CD4-positive, alpha-beta T cell treated with Interleukin-4 for 4 hours (primary cell): ENCODE results near the gene ELMO3.
A peak's percentile ranks its signal among the peaks of the same experiment; 100 is the strongest.

Experiments used
- DNase-seq: peaks from one replicate; pipeline ENCODE4 v3.0.0-alpha.2; 2020

ELMO3 gene

DNA sequence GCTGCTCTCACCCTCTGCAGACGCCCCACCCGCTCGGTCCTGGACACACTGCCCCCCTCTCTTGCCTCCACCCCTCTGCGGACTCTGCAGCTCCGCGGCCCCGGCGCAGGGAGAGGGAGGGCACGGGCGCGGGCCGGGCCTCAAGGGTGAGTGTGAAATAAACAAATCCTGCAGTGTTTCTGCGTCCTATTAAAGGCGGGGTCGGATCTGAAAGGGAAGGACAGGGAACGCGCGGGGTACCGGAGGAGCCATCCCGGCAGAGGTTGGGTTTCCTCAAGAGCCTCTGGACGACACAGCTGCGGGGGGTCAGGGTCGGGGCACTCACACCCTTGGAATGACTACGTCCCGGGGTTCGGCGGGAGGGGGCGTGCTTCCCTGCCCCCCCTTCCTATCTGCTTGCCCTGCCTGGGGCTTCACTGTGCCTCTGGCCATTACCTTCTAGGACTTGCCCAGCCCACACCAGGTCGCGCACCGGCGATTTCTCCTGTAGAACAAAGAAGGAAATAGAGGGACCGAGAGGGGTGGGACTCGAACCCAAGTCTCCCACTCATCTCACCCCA, 34.9 kb upstream of the ELMO3 start:
- no peak for DNase-seq

DNA sequence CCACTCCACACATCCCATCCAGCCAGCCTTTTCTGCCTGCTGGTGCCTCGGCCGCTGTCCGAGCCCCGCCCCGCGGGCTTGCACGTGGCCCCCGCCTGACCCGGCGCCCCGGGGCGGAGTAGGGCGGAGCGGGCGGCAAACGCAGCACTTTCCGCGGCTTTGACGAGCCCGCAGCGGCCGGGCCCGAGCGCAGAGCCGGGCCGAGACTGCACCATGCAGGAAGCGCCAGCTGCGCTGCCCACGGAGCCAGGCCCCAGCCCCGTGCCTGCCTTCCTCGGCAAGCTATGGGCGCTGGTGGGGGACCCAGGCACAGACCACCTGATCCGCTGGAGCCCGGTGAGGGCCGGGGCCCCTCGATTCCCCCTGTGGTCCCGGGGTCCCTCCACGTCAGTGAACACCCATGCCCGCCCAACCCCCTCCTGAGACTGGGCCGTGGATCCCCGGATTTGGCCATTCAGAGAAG, 34.3 kb upstream of the ELMO3 start, which contains the start of gene HSF4:
Gene HSF4 (plus strand): TSS at position 147 of the 463 bp plus-strand sequence. CDS start 67 bp downstream, at position 214.
- no peak for DNase-seq

DNA sequence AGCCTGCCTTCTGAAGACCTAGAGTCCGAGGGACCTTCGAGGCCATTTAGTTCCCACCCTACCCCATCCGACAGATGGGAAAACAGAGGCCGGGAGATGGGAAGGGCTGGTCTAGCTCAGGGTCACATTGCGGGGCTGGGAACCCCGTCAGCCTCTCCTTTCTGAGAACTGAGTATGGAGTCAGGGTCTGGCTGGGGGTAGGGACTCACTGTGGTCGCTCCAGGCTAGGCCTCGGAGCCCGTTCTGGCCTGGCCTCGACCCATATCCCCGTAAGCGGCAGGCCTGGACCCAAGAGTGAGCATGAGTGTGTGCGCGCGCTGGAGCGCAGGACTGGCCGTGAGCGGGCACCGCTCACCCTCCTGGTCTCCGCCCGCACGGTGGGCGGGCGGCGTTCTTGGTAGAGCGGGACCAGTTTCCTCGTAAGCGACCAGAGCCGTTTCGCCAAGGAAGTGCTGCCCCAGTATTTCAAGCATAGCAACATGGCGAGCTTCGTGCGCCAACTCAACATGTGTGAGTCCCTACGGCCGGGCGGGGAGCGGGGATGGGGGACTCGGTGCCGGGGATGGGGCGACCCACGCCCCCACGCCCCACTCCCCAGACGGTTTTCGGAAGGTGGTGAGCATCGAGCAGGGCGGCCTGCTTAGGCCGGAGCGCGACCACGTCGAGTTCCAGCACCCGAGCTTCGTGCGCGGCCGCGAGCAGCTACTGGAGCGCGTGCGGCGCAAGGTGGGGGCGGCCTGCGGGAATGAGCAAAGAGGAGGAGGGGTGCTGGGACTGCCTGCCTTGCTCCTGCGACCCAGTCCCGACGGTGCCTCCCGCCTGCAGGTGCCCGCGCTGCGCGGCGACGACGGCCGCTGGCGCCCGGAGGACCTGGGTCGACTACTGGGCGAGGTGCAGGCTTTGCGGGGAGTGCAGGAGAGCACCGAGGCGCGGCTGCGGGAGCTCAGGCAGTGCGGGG, 33.5 kb upstream of the ELMO3 start:
- DNase-seq, result no peak

DNA sequence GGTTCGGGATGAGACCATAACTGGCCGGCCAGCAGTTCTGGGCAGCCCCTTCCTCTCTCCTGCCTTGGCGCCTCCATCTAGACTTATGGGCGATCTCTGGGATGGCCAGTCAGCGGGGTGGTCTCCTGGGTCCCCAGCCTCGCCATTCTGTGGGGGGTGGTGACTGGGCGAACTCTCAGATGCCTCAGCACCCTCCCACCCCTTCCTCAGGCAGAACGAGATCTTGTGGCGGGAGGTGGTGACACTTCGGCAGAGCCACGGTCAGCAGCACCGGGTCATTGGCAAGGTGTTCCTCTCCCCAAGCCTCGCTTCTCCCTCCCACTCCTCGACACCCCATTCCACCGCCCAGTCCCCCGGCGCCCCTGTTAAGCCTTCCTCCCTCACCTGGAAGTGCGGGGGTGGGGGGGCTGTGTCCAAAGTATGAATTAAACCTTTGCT, 32.8 kb upstream of the ELMO3 start:
- no peak for DNase-seq

DNA sequence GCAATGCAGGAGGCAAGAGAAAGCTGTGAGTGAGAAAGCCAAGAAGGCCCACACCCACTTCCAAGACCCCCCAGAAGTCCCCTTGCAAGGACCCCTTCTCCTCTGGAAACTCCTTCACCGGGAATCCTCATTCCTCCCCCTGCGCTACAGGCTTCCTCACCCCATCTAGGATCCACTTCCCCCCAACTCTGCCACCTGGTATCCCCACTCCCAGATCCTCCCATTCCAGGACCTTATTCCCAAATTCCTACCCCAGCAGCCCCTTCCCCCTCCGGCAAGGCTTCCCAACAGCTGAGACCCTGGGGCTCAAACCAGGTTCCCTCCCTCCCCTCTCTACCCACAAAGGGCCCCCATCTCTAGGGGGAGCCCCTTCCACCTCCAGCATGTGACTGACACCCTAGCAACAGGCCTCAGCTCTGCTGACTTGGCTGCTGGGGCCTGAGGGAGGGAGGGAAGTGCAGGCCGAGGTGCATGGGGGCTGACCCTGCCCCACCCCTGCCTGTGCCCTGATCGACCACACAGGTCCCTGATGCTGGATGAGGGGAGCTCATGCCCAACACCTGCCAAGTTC, 32.2 kb upstream of the ELMO3 start:
- no peak for DNase-seq

DNA sequence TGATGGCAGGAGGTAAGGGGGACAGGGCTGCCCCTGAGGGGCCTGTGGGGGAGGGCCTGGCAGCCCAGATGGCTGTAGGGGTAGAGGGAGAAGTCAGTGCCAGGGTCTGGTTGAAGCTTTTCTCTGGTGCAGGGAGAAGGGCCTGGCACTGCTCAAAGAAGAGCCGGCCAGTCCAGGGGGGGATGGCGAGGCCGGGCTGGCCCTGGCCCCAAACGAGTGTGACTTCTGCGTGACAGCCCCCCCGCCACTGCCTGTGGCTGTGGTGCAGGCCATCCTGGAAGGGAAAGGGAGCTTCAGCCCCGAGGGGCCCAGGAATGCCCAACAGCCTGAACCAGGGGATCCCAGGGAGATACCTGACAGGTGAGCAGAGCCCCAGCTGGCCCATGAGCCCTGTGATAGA, 31.3 kb upstream of the ELMO3 start:
- no peak for DNase-seq

GRCh38 chr16:67169011-67169451, 29.9 kb upstream of the ELMO3 start:
- DNase-seq, result no peak

DNA sequence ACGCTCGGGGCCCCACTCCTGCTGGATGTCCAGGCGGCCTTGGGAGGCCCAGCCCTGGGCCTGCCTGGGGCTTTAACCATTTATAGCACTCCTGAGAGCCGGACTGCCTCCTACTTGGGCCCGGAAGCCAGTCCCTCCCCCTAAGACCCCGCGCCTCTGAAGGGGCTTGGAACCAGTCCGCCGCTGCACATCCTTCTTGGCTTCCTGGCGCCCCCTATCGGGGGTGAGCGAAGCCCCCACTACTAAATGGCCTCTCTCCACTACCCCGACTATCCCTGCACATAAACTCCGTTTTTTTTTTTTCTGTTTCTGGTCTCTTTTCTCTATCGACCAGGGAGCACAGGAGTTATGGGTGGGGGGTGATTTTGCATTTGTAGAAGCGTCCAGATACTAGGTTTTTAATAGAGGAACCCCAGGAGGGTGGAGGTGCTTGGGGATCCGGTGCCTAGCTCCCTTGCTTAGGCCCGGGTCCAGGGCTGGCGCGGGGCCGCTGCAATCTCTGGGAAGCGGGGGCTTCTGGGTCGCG, 29.2 kb upstream of the ELMO3 start:
- DNase-seq, result no peak

- no peak for DNase-seq
Measured at GRCh38 chr16:67170168-67170948, 28.6 kb upstream of the ELMO3 start, which contains the start of gene NOL3. Gene NOL3, plus strand, starts transcription at chr16:67170538.

- DNase-seq, result no peak
Measured at GRCh38 chr16:67170949-67171649, 27.8 kb upstream of the ELMO3 start.

GRCh38 chr16:67173323-67173722, 25.6 kb upstream of the ELMO3 start:
- no peak for DNase-seq

DNA sequence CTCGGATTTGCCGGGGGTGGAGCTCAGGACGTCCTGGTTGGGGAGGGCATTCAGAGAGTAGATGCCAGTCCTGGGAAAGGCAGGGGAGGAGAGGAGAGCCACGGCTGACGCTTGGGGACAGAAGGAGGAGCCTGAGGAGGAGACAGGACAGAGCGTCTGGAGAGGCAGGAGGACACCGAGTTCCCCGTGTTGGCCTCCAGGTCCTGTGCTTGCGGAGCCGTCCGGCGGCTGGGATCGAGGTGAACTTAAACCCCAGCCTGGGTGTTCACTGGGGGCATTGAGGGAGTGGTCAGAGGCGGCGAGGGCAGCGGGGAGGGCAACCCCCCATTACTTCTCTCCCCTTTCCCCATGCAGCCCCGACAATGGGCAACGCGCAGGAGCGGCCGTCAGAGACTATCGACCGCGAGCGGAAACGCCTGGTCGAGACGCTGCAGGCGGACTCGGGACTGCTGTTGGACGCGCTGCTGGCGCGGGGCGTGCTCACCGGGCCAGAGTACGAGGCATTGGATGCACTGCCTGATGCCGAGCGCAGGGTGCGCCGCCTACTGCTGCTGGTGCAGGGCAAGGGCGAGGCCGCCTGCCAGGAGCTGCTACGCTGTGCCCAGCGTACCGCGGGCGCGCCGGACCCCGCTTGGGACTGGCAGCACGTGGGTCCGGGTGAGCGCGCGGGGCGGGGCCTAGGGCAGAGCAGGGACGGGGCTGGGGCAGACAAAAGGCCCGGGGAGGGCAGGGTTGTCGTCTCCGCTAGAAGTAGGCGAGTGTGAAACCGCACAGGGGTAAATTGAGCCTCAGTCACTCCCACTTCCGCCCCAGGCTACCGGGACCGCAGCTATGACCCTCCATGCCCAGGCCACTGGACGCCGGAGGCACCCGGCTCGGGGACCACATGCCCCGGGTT, 24.9 kb upstream of the ELMO3 start:
- peak; percentile 67 for DNase-seq

GRCh38 chr16:67174706-67175231, 24.2 kb upstream of the ELMO3 start:
- DNase-seq, result no peak

DNA sequence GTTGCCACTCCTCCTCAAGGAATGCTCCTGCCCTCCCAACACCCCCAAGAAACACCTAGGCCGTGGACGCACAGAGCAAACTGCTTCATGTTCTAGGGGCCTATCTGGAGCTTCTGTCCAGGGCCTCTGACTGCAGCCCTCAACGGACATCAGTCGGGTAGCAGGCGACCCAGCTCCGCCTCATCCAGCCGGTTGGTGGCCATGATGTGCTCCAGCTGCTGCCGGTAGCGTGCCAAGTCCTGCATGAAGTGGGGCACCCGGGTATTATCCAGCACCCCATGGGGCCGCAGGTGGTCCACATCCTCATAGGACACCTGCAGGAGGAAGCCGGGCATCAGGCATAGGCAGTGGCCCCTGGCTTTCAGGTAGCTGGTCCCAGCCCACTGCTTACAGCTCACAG, 22.3 kb upstream of the ELMO3 start:
- DNase-seq, result no peak

DNA sequence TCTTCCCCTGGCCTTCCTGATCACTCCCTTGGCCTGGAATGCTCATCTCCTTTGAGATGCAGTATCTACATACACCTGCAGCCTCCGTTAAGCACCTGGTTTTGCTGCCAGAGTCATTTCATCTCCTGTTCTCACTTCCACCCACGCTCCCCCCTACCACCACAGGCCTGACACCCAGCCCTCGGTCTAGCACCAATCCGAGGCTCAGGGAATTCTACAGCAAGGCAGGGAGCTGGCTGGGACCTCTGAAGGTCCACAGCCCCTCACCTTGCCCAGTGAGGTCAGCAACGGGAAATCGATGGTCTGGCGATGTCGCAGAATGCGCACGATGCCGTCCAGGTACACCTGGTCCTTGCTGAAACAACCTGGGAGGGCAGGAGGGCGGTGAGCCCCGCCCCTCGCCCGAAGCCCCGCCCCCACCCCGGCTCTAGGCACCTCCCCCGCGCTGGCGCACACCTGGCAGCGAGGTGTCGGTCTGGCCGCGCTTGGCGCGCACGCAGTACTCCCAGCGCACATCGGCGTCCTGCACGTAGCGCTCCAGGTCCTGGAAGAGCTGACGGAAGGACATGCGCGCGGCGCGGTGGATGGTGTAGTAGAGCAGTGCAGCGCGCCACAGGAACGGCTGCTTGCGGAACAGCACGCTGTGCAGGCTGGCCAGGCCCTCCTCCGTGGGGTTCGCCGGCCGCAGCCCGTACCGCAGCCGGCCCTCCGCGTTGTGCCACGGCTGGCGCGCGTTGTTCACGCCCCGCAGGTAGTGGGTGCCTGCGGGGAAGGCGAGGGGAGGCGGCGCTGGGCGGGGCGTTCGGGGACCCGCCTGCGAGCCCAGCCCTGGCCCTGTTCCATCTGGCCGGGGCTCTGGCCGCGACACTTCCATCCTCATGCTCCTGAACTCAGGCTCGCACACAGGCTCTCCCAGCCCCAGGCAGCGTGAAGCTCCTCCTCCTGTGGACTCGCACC, 20.9 kb upstream of the ELMO3 start:
- peak; percentile 66 for DNase-seq

- no peak for DNase-seq
Measured at GRCh38 chr16:67179421-67180080, 19.4 kb upstream of the ELMO3 start.

- no peak for DNase-seq
Measured at GRCh38 chr16:67180166-67180565, 18.8 kb upstream of the ELMO3 start.

DNA sequence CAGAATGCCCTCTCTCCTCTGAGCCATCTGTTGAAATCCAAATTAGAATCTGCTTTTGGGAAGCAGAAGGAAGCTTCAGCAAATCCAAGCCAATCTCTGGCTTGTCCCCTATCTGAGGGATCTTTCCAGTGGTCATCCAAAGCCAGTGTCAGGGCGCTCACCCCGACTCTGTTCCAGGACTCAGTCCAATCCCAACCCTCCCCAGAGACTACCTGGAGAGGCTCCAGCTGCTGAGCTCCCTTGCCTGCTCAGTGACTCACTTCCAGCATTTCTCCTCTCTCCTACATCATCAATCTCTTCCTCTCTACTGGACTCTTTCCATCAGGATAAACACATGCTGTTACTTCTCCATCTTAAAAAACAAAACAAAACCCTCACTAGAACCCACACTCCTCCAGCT, 17.6 kb upstream of the ELMO3 start:
- DNase-seq, result no peak

GRCh38 chr16:67182288-67182687, 16.6 kb upstream of the ELMO3 start:
- no peak for DNase-seq
